ENCODE measurements around the gene TJAP1. TPM values are rescaled to one million over a fixed set of nuclear protein-coding genes. Genes with fewer than 3 reads are reported as not detected.

Gene TJAP1
- total RNA-seq, 2 donors from 2014 or later = 15.8 to 22.0 TPM

DNA sequence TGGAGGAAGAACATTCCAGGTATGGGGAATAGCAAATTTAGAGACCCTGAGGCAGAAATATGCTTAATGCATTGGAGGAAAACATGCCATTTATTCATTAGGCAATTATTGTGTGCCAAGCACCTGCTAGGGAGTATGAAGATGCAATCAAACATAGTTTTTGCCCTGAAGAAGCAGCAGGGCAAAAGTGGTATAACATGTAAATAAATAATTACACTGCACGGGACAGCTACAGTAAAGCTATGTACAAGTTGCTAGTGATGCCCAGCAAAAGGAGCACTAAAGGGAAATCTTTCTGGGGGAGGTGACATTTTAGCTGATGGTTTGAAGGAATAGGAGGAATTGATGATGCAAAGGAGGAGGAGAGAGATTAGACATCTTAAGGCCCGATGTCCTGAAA, 624 bp upstream of the TJAP1 start:
- peaks cover 0 to 19% of the 10 kb centered on the region in 2 donors for H3K4me1 ChIP-seq
- TF ChIP-seq CTCF (IDR thresholded peaks at IDR 0.05) = no peak
- peak overlapping the region; percentile 81 to 82 for H3K27ac ChIP-seq
- no peaks in the 10 kb centered on the region for H3K27me3 ChIP-seq
- H3K9me3 ChIP-seq = no peaks in the 10 kb centered on the region
- peak overlapping the region in 1 of 2 donors; percentile 73 for H3K4me3 ChIP-seq
- no peak for DNase-seq (ENCODE audit: low spot score)
- H3K36me3 ChIP-seq = no peaks in the 10 kb centered on the region

- no peaks in the 10 kb centered on the region for H3K36me3 ChIP-seq
- DNase-seq (ENCODE audit: low spot score) = no peak
- H3K27ac ChIP-seq = peak overlapping the region; percentile 81 to 82
- peaks cover 0 to 19% of the 10 kb centered on the region in 2 donors for H3K4me1 ChIP-seq
- no peaks in the 10 kb centered on the region for H3K9me3 ChIP-seq
- TF ChIP-seq CTCF (IDR thresholded peaks at IDR 0.05) = no peak
- H3K4me3 ChIP-seq = peak overlapping the region; percentile 73 to 77
- H3K27me3 ChIP-seq = no peaks in the 10 kb centered on the region
Observed at GRCh38 chr6:43478008-43478372, 620 bp downstream of the TJAP1 start.

- Histone ChIP-seq H3K4me3 (no peak overlapping the region), H3K9me3 (no peaks in the 10 kb centered on the region), H3K4me1 (peaks cover 0 to 19% of the 10 kb centered on the region in 2 donors), H3K36me3 (no peaks in the 10 kb centered on the region), H3K27me3 (no peaks in the 10 kb centered on the region), H3K27ac (no peak overlapping the region)
- DNase-seq (ENCODE audit: low spot score) = no peak
- TF ChIP-seq CTCF (IDR thresholded peaks at IDR 0.05) = no peak
Observed at GRCh38 chr6:43481075-43481474, 3.7 kb downstream of the TJAP1 start.

DNA sequence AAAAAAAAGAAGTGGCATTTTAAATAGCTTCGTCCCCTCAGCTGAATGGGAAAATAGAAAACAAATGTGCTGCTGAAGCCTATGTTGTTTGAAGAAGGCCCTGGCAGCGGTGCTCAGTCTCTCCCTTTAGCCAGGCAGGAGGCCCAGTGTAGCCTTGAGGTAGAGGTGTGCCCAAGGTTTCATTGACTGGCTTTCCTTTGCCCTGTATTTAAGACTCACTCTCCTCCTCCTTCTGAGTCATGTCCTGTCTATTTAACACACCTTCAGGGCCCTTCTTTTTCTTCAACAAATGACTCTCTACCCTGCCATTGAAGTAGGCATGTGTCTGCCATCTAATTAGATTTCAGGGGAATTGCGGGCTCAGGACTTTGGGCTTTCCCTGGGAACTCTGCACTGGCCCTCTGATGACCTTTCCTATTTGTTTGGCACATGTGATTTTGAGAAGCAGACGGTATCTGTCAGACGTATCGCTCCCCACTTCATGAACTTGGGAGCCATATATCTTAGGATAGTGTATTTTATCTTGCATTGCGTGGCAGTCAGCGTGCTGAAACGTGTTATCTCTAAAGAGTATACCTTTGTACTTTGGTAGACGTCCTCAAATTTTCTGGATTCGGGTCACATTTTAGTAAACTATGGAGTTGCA, 4.3 kb downstream of the TJAP1 start:
- TF ChIP-seq CTCF (IDR thresholded peaks at IDR 0.05) = no peak
- Histone ChIP-seq H3K27me3 (no peaks in the 10 kb centered on the region), H3K9me3 (no peaks in the 10 kb centered on the region), H3K27ac (no peak overlapping the region), H3K4me3 (no peak overlapping the region), H3K4me1 (peaks cover 0 to 17% of the 10 kb centered on the region in 2 donors), H3K36me3 (no peaks in the 10 kb centered on the region)
- no peak for DNase-seq (ENCODE audit: low spot score)

DNA sequence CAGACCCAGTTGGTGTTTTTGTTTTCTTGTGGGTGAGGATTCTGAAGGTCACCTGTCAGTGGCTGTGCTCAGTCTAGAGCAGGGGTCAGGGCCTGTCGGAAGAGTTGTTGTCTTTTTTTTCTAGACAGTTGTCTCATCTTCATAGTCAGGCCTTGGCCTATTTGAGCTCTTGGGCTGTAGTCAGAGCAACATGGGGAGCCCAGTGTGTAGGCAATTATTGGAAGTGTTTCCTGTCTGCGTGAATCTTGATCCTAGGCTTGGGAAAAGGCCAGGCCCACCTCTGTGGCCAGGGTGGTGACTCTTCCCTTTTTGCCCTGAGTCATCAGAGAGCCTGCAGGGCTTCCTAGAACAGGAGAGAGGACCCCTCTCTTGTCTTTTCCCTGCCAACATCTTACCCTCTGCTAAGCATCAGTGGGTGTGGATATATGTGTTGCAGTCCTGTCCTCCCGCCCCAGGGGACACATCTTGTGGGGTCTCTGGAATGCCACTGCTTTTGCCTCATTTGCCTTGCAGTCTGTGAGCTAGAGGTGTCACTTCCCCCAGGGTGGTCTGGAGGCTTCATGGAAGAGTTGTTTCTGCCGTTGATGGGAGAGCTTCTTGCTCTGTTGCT, 11.4 kb downstream of the TJAP1 start:
- Histone ChIP-seq H3K4me1 (no peaks in the 10 kb centered on the region), H3K4me3 (no peak overlapping the region), H3K27me3 (no peaks in the 10 kb centered on the region), H3K9me3 (no peaks in the 10 kb centered on the region), H3K36me3 (no peaks in the 10 kb centered on the region), H3K27ac (no peak overlapping the region)
- no peak for TF ChIP-seq CTCF (IDR thresholded peaks at IDR 0.05)
- DNase-seq (ENCODE audit: low spot score) = no peak
